ENCODE results near the gene TBX4.

The TBX4 gene

GRCh38 chr17:61408151-61409041 is 43.8 kb upstream of the TBX4 start:
- Histone ChIP-seq H3K4me2 (peak overlapping the region; percentile 99), H4K20me1 (ENCODE audit: insufficient read depth) (no peaks in the 10 kb centered on the region), H2AFZ (ENCODE audit: low read depth) (peak overlapping the region; percentile 93; the same call in 1 of the 2 replicates), H3K4me3 (IDR thresholded peaks at IDR 0.05; ENCODE audit: insufficient read depth, low read depth, low read length) (no peak overlapping the region), H3K79me2 (ENCODE audit: insufficient read depth, low read depth) (no peaks in the 10 kb centered on the region), H3K27ac (no peak overlapping the region), H3K27me3 (ENCODE audit: insufficient read depth, low read depth) (no peaks in the 10 kb centered on the region), H3K4me1 (ENCODE audit: low read depth, poor library complexity, severe bottlenecking) (peaks cover 4% of the 10 kb centered on the region), H3K9ac (no peak overlapping the region), H3K36me3 (ENCODE audit: insufficient read depth) (no peaks in the 10 kb centered on the region)
- no peak for TF ChIP-seq CTCF (conservative IDR thresholded peaks at IDR 0.05; ENCODE audit: low read depth, low read length)

GRCh38 chr17:61409301-61410112 is 42.7 kb upstream of the TBX4 start:
- H3K4me1 ChIP-seq (ENCODE audit: low read depth, poor library complexity, severe bottlenecking), result peaks cover 4% of the 10 kb centered on the region
- H3K4me3 ChIP-seq (IDR thresholded peaks at IDR 0.05; ENCODE audit: insufficient read depth, low read depth, low read length), result no peak overlapping the region
- H4K20me1 ChIP-seq (ENCODE audit: insufficient read depth), result no peaks in the 10 kb centered on the region
- peak overlapping the region; percentile 93 for H2AFZ ChIP-seq (ENCODE audit: low read depth)
- H3K4me2 ChIP-seq, result peak overlapping the region; percentile 99
- H3K27ac ChIP-seq, result 0 out of 2 replicates have a peak overlapping the region, but pooled peaks have one; percentile 22
- peak overlapping the region; percentile 60; the same call in 1 of the 2 replicates for H3K9ac ChIP-seq
- H3K27me3 ChIP-seq (ENCODE audit: insufficient read depth, low read depth), result no peaks in the 10 kb centered on the region
- no peaks in the 10 kb centered on the region for H3K36me3 ChIP-seq (ENCODE audit: insufficient read depth)
- H3K79me2 ChIP-seq (ENCODE audit: insufficient read depth, low read depth), result no peaks in the 10 kb centered on the region
- peak; percentile 12; the same call in 1 of the 2 replicates for TF ChIP-seq CTCF (conservative IDR thresholded peaks at IDR 0.05; ENCODE audit: low read depth, low read length)

- Histone ChIP-seq H3K9ac (no peak overlapping the region), H2AFZ (ENCODE audit: low read depth) (no peak overlapping the region), H3K36me3 (ENCODE audit: insufficient read depth) (no peaks in the 10 kb centered on the region), H3K4me2 (peak overlapping the region; percentile 29; the same call in 1 of the 2 replicates), H3K4me1 (ENCODE audit: low read depth, poor library complexity, severe bottlenecking) (peaks cover 4% of the 10 kb centered on the region), H3K27me3 (ENCODE audit: insufficient read depth, low read depth) (no peaks in the 10 kb centered on the region), H3K79me2 (ENCODE audit: insufficient read depth, low read depth) (no peaks in the 10 kb centered on the region), H3K4me3 (IDR thresholded peaks at IDR 0.05; ENCODE audit: insufficient read depth, low read depth, low read length) (no peak overlapping the region), H3K27ac (no peak overlapping the region), H4K20me1 (ENCODE audit: insufficient read depth) (no peaks in the 10 kb centered on the region)
- TF ChIP-seq CTCF (conservative IDR thresholded peaks at IDR 0.05; ENCODE audit: low read depth, low read length), result peak; percentile 32; the same call in 1 of the 2 replicates
Observed at GRCh38 chr17:61410141-61411010, 41.8 kb upstream of the TBX4 start.

GRCh38 chr17:61411011-61411260 is 41.3 kb upstream of the TBX4 start:
- Histone ChIP-seq H2AFZ (ENCODE audit: low read depth) (peak overlapping the region; percentile 74; the same call in 1 of the 2 replicates), H3K4me1 (ENCODE audit: low read depth, poor library complexity, severe bottlenecking) (peaks cover 4% of the 10 kb centered on the region), H3K27me3 (ENCODE audit: insufficient read depth, low read depth) (no peaks in the 10 kb centered on the region), H3K27ac (no peak overlapping the region), H3K36me3 (ENCODE audit: insufficient read depth) (no peaks in the 10 kb centered on the region), H3K4me2 (no peak overlapping the region; the same call in 1 of the 2 replicates), H3K79me2 (ENCODE audit: insufficient read depth, low read depth) (no peaks in the 10 kb centered on the region), H4K20me1 (ENCODE audit: insufficient read depth) (no peaks in the 10 kb centered on the region), H3K4me3 (IDR thresholded peaks at IDR 0.05; ENCODE audit: insufficient read depth, low read depth, low read length) (no peak overlapping the region), H3K9ac (no peak overlapping the region; the same call in 1 of the 2 replicates)
- no peak for TF ChIP-seq CTCF (conservative IDR thresholded peaks at IDR 0.05; ENCODE audit: low read depth, low read length)

All from KMS-11 (cell line).